ENCODE data around the gene RHOF. TPM values are rescaled to one million over a fixed set of nuclear protein-coding genes. Genes with fewer than 3 reads are reported as not detected.

RHOF gene
- total and polyA plus RNA-seq, 2 of the 8 experiments (the other 6 are each of a cell fraction or from before 2014, with no cell fraction given), result 23.8 to 31.9 TPM

DNA sequence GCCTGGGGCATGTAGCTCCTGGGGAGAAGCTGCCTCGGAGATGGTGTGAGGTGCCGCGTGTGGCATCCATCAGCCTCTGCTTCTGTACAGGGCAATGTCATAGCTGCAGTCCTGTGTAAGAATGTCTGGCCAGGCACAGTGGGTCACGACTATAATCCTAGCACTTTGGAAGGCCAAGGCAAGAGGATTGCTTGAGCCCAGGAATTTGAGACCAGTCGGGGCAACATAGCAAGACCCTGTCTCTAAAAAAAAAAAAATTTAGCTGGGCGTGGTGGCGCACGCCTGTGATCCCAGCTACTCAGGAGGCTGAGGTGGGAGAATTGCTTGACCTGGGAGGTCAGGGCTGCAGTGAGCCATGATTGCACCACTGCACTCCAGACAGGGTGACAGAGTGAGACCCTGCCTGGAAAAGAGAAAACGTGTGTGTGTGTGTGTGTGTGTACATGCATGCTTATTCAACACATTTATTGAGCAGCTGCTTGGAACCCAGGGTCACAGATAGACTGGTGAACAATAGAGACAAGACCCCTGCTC lies 24.1 kb downstream of the RHOF start:
- H4K5ac ChIP-seq (ENCODE audit: insufficient read length, low read depth, low read length), result no peak overlapping the region
- no peak overlapping the region for H3K4ac ChIP-seq (replicated peaks; ENCODE audit: insufficient read length, low read depth, low read length)
- H3K23ac ChIP-seq (ENCODE audit: insufficient read length), result no peak overlapping the region
- peaks cover 0 to 8% (median 3%) of the 10 kb centered on the region in 4 experiments; a peak in 4 of 8 replicates for H3K36me3 ChIP-seq (ENCODE audit: control insufficient read depth in 2 of 4, insufficient read depth in 4 of 4, low read length in 3 of 4)
- peaks cover 0 to 5% of the 10 kb centered on the region in 2 experiments for H4K20me1 ChIP-seq (replicated peaks in 1 of 2; ENCODE audit: control insufficient read depth in 1 of 2, insufficient read depth in 2 of 2, low read length in 2 of 2)
- no peak overlapping the region for H2AK5ac ChIP-seq (ENCODE audit: low read depth, low read length)
- H2BK12ac ChIP-seq (ENCODE audit: low read depth, low read length), result no peak overlapping the region
- no peaks in the 10 kb centered on the region; the same call in 1 of the 2 replicates for H3K79me1 ChIP-seq (ENCODE audit: low read depth, low read length)
- POLR2A ChIA-PET (ENCODE audit: partially characterized antibody), result interaction anchor here (0.6 kb wide), 1 partner anchor 59 kb away, joined by 4 read pairs; no protein-coding TSS in a partner anchor
- no peak overlapping the region for H2BK120ac ChIP-seq (replicated peaks; ENCODE audit: low read depth, low read length)
- H3K4me1 ChIP-seq (replicated peaks in 1 of 4; ENCODE audit: control insufficient read depth in 3 of 4, insufficient read depth in 4 of 4, low read length in 3 of 4), result peaks cover 0 to 2% (median 1%) of the 10 kb centered on the region in 4 experiments; a peak in 3 of 7 replicates
- no peak overlapping the region for H3K4me3 ChIP-seq (ENCODE audit: extremely low read depth in 1 of 4, insufficient read depth in 2 of 4, low read depth in 3 of 4, low read length in 4 of 4)
- H3K9me3 ChIP-seq (ENCODE audit: insufficient read depth in 2 of 2, low read depth in 1 of 2, low read length in 1 of 2), result no peaks in the 10 kb centered on the region
- no peak overlapping the region for H2AFZ ChIP-seq (ENCODE audit: low read length)
- no peaks in the 10 kb centered on the region for H3K27me3 ChIP-seq (replicated peaks in 1 of 4; ENCODE audit: control insufficient read depth in 3 of 4, extremely low read depth in 1 of 4, insufficient read depth in 3 of 4, low read length in 3 of 4)
- H4K8ac ChIP-seq (ENCODE audit: extremely low read depth, insufficient read depth, low read length), result no peak overlapping the region
- DNase-seq (ENCODE audit: low read depth in 1 of 2, low spot score in 2 of 2), result no peak
- H4K91ac ChIP-seq (replicated peaks; ENCODE audit: insufficient read length, low read length), result no peak overlapping the region
- no peak for FAIRE-seq
- H3K4me2 ChIP-seq (ENCODE audit: insufficient read depth in 1 of 2, low read depth in 2 of 2, low read length in 2 of 2), result no peak overlapping the region
- H3K23me2 ChIP-seq (ENCODE audit: low read depth, low read length), result no peaks in the 10 kb centered on the region
- H3K79me2 ChIP-seq (ENCODE audit: control insufficient read depth in 1 of 2, insufficient read depth in 2 of 2, low read length in 2 of 2), result no peaks in the 10 kb centered on the region
- no peak overlapping the region for H3K27ac ChIP-seq (ENCODE audit: low read depth, low read length)
- no peak overlapping the region for H3K18ac ChIP-seq (ENCODE audit: extremely low read depth, low read length)
- H3K14ac ChIP-seq (ENCODE audit: insufficient read length), result no peak overlapping the region
- no peak overlapping the region for H2BK15ac ChIP-seq (ENCODE audit: low read length)
- no peak overlapping the region for H2BK5ac ChIP-seq (ENCODE audit: low read depth, low read length)
- CTCF ChIA-PET (ENCODE audit: partially characterized antibody), result interaction anchor here (0.6 to 1.5 kb wide), 10 partner anchors 9 to 270 kb away, joined by 3 to 6 read pairs (median 3); no protein-coding TSS in a partner anchor
- H3K56ac ChIP-seq (replicated peaks; ENCODE audit: insufficient read length, low read depth, low read length), result no peak overlapping the region
- H2BK20ac ChIP-seq (ENCODE audit: low read length), result no peak overlapping the region
- WGBS, 2 experiments (ENCODE audit: extremely low coverage in 1 of 2, insufficient coverage in 1 of 2, insufficient read length in 1 of 2, insufficient replicate concordance in 2 of 2, low coverage in 1 of 2, low lambda C conversion rate in 2 of 2, missing lambda C conversion rate in 1 of 2), result 86% methylated on average over 9 of the region's 9 CpGs; no CpG with 5 or more reads in 1 of the 2 experiments
- no peak overlapping the region for H3K9ac ChIP-seq (replicated peaks in 1 of 4; ENCODE audit: extremely low read depth in 1 of 4, low read depth in 3 of 4, low read length in 3 of 4)
- no peak for TF ChIP-seq FOSL1 (IDR thresholded peaks at IDR 0.05; ENCODE audit: insufficient read depth, low read depth, low read length)
- TF ChIP-seq ASH2L (IDR thresholded peaks at IDR 0.05; ENCODE audit: low read length), result no peak
- no peak for TF ChIP-seq NANOG (IDR thresholded peaks at IDR 0.05; ENCODE audit: insufficient read depth, low read depth, low read length, poor library complexity, severe bottlenecking)
- TF ChIP-seq CREB1 (IDR thresholded peaks at IDR 0.05), result no peak
- no peak for TF ChIP-seq CHD1 (IDR thresholded peaks at IDR 0.05; ENCODE audit: low read depth, low read length)
- no peak for TF ChIP-seq CEBPB (IDR thresholded peaks at IDR 0.05; ENCODE audit: low read depth, low read length)
- no peak for TF ChIP-seq GABPA (IDR thresholded peaks at IDR 0.05; ENCODE audit: borderline replicate concordance, insufficient read depth, low read length)
- no peak for TF ChIP-seq RNF2 (IDR thresholded peaks at IDR 0.05; ENCODE audit: borderline replicate concordance, low read depth, low read length, missing control alignments, poor library complexity, severe bottlenecking)
- no peak for TF ChIP-seq EZH2 (IDR thresholded peaks at IDR 0.05; ENCODE audit: low read depth, low read length, severe bottlenecking)
- no peak for TF ChIP-seq CTCF (IDR thresholded peaks at IDR 0.05; ENCODE audit: control extremely low read depth in 1 of 3, insufficient read depth in 1 of 3, low read depth in 1 of 3, low read length in 3 of 3)
